Measurements from ENCODE around the gene TBC1D1. TPM values are rescaled to one million over a fixed set of nuclear protein-coding genes. Genes with fewer than 3 reads are reported as not detected.

Gene TBC1D1
- total RNA-seq, 1 experiment from 2014 or later: 36.0 TPM

DNA sequence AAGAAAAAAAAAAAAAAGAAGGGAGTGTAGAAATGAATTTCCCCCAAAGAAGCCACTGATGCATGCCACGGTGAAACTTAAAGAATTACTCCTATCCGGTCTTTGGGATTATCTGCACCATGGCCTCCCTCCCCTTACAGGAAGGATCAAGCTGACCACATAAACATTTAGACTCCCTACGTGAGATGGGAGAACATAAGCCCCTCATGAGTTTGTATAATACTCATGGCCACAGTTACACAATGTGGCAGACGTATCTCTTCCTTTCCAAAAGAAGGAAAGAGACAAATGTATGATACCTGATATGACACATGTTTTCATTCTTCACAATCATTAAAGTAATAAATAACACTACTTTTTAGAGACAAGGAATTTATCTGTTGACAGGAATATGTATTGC, 66.1 kb downstream of the TBC1D1 start:
- Mint-ChIP-seq H3K27me3 (ENCODE audit: insufficient read depth, unreplicated experiment) (no peaks in the 10 kb centered on the region), H3K36me3 (ENCODE audit: insufficient read depth, unreplicated experiment) (no peaks in the 10 kb centered on the region), H3K27ac (ENCODE audit: low read depth, unreplicated experiment) (no peak overlapping the region), H3K9me3 (ENCODE audit: unreplicated experiment) (no peaks in the 10 kb centered on the region), H3K4me3 (ENCODE audit: unreplicated experiment) (no peak overlapping the region), H3K4me1 (ENCODE audit: insufficient read depth, unreplicated experiment) (peaks cover 5% of the 10 kb centered on the region)
- intact Hi-C loops (cut with micrococcal nuclease): no loop called here
- CTCF ChIA-PET: interaction anchor here (0.7 kb wide), 1 partner anchor 273 kb away, joined by 4 read pairs; no protein-coding TSS in a partner anchor
- DNase-seq (ENCODE audit: unreplicated experiment): no peak
- TF ChIP-seq, protein P1, sequence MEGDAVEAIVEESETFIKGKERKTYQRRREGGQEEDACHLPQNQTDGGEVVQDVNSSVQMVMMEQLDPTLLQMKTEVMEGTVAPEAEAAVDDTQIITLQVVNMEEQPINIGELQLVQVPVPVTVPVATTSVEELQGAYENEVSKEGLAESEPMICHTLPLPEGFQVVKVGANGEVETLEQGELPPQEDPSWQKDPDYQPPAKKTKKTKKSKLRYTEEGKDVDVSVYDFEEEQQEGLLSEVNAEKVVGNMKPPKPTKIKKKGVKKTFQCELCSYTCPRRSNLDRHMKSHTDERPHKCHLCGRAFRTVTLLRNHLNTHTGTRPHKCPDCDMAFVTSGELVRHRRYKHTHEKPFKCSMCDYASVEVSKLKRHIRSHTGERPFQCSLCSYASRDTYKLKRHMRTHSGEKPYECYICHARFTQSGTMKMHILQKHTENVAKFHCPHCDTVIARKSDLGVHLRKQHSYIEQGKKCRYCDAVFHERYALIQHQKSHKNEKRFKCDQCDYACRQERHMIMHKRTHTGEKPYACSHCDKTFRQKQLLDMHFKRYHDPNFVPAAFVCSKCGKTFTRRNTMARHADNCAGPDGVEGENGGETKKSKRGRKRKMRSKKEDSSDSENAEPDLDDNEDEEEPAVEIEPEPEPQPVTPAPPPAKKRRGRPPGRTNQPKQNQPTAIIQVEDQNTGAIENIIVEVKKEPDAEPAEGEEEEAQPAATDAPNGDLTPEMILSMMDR (IDR thresholded peaks at IDR 0.05; ENCODE audit: unreplicated experiment): no peak
- POLR2A ChIA-PET: no interaction called here
- BruUV-seq (replicated peaks): no TSS peak

DNA sequence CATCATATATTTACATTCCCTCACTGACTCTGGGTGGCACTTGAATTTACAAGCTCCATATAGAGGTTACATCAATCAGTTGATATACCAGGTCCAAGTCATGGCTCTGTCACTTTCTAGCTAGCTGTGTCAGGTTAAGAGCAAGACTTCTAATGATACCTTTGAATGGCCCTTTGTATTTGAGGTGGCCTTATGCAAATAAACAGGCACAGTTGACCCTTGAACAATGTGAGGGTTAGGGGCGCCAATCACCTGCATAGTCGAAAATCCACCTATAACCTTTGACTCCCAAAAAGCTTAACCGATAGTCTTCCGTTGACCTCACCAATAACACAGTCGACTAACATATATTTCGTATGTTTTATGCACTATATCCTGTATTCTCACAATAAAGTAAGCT, 68.0 kb downstream of the TBC1D1 start:
- TF ChIP-seq, protein P1 (IDR thresholded peaks at IDR 0.05; ENCODE audit: unreplicated experiment): no peak
- ChIA-PET POLR2A (no interaction called here), CTCF (interaction anchor here (0.9 kb wide), 1 partner anchor 11 kb away, joined by 3 read pairs; no protein-coding TSS in a partner anchor)
- no peak for DNase-seq (ENCODE audit: unreplicated experiment)
- intact Hi-C loops (cut with micrococcal nuclease): no loop called here
- Mint-ChIP-seq H3K4me1 (ENCODE audit: insufficient read depth, unreplicated experiment) (no peaks in the 10 kb centered on the region), H3K4me3 (ENCODE audit: unreplicated experiment) (no peak overlapping the region), H3K36me3 (ENCODE audit: insufficient read depth, unreplicated experiment) (no peaks in the 10 kb centered on the region), H3K9me3 (ENCODE audit: unreplicated experiment) (no peaks in the 10 kb centered on the region), H3K27me3 (ENCODE audit: insufficient read depth, unreplicated experiment) (no peaks in the 10 kb centered on the region), H3K27ac (ENCODE audit: low read depth, unreplicated experiment) (no peak overlapping the region)
- BruUV-seq (replicated peaks): no TSS peak

DNA sequence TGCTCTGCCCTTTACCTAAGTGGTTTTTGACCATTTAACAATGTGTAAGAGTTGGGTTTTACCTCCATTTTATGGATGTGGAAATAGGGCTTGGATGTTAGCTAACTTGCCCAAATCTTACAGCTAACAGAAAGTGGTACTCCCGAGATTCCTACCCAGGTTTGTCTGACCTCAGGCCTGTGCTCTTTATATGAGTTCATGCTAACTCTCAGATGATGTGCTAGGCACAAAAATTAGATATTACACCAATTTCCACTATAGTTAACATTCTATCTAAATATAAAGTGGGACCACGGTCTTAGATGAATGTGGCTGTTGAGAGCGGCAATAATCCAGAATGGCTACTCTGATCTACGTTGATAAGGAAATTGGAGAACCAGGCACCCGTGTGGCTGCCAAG, 69.2 kb downstream of the TBC1D1 start, which contains the start of gene PTTG2:
Gene PTTG2, plus strand, starts transcription at position 301 of the 400 bp plus-strand sequence. Its CDS starts 37 bp downstream, at position 338.
- no peaks in the 10 kb centered on the region for H3K27me3 Mint-ChIP-seq (ENCODE audit: insufficient read depth, unreplicated experiment)
- no TSS peak for BruUV-seq (replicated peaks)
- H3K27ac Mint-ChIP-seq (ENCODE audit: low read depth, unreplicated experiment): no peak within 1 kb of the TSS
- POLR2A ChIA-PET: no interaction called here
- CTCF ChIA-PET: no interaction called here
- TF ChIP-seq, protein P1 (IDR thresholded peaks at IDR 0.05; ENCODE audit: unreplicated experiment): no peak
- no peak for DNase-seq (ENCODE audit: unreplicated experiment)
- no peaks in the 10 kb centered on the region for H3K36me3 Mint-ChIP-seq (ENCODE audit: insufficient read depth, unreplicated experiment)
- H3K9me3 Mint-ChIP-seq (ENCODE audit: unreplicated experiment): no peaks in the 10 kb centered on the region
- no peak within 1 kb of the TSS for H3K4me3 Mint-ChIP-seq (ENCODE audit: unreplicated experiment)
- H3K4me1 Mint-ChIP-seq (ENCODE audit: insufficient read depth, unreplicated experiment): no peaks in the 10 kb centered on the region
- intact Hi-C loops (cut with micrococcal nuclease): no loop called here

DNA sequence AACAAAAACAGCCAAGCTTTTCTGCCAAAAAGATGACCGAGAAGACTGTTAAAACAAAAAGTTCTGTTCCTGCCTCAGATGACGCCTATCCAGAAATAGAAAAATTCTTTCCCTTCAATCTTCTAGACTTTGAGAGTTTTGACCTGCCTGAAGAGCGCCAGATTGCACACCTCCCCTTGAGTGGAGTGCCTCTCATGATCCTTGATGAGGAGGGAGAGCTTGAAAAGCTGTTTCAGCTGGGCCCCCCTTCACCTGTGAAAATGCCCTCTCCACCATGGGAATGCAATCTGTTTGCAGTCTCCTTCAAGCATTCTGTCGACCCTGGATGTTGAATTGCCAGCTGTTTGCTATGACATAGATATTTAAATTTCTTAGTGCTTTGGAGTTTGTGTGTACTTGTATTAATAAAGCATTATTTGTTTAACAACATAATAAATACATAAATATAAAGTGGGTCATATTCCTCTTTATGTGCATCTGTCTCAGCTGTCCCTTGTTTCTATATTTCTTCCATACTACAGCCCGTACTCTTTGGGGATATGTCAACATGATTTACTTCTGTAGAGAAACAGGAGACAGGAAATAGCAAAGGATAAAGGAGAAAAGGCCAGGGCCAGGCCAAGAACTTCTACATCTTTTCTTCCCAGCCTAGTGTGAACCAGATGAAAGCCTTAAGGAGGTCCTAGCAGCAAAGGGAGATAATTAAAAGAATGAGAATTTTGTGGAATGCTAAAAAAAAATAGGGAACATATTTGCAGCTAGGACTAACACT, 70.0 kb downstream of the TBC1D1 start:
- no TSS peak for BruUV-seq (replicated peaks)
- no peak for DNase-seq (ENCODE audit: unreplicated experiment)
- ChIA-PET POLR2A (no interaction called here), CTCF (interaction anchor here (0.5 to 0.6 kb wide), 2 partner anchors 27 to 460 kb away, joined by 3 read pairs; no protein-coding TSS in a partner anchor)
- TF ChIP-seq, protein P1 (IDR thresholded peaks at IDR 0.05; ENCODE audit: unreplicated experiment): no peak
- H3K4me1 Mint-ChIP-seq (ENCODE audit: insufficient read depth, unreplicated experiment): no peaks in the 10 kb centered on the region
- no peaks in the 10 kb centered on the region for H3K9me3 Mint-ChIP-seq (ENCODE audit: unreplicated experiment)
- H3K27me3 Mint-ChIP-seq (ENCODE audit: insufficient read depth, unreplicated experiment): no peaks in the 10 kb centered on the region
- no peak overlapping the region for H3K4me3 Mint-ChIP-seq (ENCODE audit: unreplicated experiment)
- no peak overlapping the region for H3K27ac Mint-ChIP-seq (ENCODE audit: low read depth, unreplicated experiment)
- no peaks in the 10 kb centered on the region for H3K36me3 Mint-ChIP-seq (ENCODE audit: insufficient read depth, unreplicated experiment)
- intact Hi-C loops (cut with micrococcal nuclease): no loop called here
